ENCODE data around the gene RDX. TPM values are rescaled to one million over a fixed set of nuclear protein-coding genes. Genes with fewer than 3 reads are reported as not detected.

RDX gene
- total RNA-seq, 1 donor from 2014 or later = 125 TPM

DNA sequence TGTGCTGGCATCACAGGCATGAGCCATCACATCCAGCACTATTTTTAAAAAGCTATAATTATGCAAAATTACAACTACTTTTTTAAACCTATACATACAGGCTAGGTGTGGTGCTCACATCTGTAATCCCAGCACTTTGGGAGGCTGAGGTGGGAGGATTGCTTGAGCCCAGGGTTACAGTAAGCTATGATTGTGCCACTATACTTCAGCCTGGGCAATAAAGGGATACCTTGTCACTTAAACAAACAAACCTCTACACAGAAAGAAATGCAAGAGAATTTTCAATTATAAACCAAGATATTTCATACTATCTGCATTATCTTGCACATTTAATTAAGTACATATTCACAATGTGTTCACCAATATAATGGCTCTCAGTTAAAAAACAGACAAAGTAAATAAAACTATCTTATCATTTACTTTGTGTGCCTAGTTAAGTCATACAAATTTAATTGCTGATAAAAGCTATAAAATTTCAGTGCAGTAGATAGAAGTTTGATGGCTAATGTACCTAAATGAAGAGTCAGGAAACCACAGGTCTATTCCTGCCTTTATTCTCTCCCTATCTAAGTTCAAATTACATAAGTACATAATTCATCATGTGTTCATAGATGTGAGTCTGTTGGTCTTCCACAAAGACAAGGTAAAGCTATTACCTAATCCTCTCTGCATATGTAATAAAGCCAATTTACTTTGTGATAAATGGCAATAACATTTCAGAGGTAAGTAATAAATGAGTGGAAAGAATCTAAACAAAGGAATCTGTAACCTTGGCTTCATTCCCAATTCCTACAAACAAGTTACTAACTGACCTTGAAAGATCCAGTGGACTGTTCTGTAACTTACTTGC lies 9.0 kb upstream of the RDX start:
- peaks cover 5% of the 10 kb centered on the region for H3K4me1 ChIP-seq
- no peaks in the 10 kb centered on the region for H3K9me3 ChIP-seq (replicated peaks)
- TF ChIP-seq, protein P1, sequence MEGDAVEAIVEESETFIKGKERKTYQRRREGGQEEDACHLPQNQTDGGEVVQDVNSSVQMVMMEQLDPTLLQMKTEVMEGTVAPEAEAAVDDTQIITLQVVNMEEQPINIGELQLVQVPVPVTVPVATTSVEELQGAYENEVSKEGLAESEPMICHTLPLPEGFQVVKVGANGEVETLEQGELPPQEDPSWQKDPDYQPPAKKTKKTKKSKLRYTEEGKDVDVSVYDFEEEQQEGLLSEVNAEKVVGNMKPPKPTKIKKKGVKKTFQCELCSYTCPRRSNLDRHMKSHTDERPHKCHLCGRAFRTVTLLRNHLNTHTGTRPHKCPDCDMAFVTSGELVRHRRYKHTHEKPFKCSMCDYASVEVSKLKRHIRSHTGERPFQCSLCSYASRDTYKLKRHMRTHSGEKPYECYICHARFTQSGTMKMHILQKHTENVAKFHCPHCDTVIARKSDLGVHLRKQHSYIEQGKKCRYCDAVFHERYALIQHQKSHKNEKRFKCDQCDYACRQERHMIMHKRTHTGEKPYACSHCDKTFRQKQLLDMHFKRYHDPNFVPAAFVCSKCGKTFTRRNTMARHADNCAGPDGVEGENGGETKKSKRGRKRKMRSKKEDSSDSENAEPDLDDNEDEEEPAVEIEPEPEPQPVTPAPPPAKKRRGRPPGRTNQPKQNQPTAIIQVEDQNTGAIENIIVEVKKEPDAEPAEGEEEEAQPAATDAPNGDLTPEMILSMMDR (IDR thresholded peaks at IDR 0.05; ENCODE audit: borderline replicate concordance) = no peak
- no peak overlapping the region for H3K4me3 ChIP-seq
- DNase-seq = no peak
- no peaks in the 10 kb centered on the region for H3K27me3 ChIP-seq (ENCODE audit: low read depth)
- intact Hi-C loops (cut with micrococcal nuclease) = no loop called here
- H3K27ac ChIP-seq (replicated peaks) = no peak overlapping the region
- no peaks in the 10 kb centered on the region for H3K36me3 ChIP-seq

DNA sequence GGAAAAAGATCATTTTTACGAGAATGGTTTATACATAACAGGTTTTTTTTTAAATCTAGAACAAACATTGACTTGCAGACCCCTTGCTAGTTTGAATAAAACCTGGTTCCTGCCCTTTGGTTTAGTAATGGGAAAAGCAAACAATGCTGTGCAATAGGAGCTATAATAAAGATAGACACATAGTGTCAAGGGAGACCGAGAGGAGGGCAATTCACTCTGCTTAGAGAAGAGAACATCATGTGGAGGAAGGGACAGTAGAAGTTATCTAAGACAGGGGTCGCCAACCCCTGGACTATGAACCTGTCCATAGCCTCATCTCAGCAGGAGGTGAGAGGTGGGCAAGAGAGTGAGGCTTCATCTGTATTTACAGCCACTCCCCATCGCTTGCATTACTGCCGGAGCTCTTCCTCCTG lies 7.0 kb upstream of the RDX start:
- intact Hi-C loops (cut with micrococcal nuclease) = no loop called here
- DNase-seq = no peak
- Histone ChIP-seq H3K27ac (replicated peaks) (no peak overlapping the region), H3K4me3 (no peak overlapping the region), H3K9me3 (replicated peaks) (no peaks in the 10 kb centered on the region), H3K27me3 (ENCODE audit: low read depth) (no peaks in the 10 kb centered on the region), H3K4me1 (peaks cover 5% of the 10 kb centered on the region), H3K36me3 (no peaks in the 10 kb centered on the region)
- TF ChIP-seq, protein P1 (IDR thresholded peaks at IDR 0.05; ENCODE audit: borderline replicate concordance) = no peak

DNA sequence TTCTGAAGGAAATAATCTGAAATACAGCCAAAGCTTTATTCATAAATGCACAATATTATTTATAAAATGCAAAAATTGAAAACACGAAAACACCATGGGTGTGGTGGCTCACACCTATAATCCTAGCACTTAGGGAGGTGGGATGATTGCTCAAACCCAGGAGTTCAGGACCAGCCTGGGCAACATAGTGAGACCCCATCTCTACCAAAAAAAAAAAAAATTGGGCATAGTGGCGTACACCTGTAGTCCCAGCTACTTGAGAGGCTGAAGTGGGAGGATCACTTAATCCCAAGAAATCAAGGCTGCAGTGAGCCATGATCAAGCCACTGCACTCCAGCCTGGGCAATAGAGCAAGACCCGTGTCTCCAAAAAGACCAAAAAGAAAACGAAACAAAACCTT lies 5.2 kb upstream of the RDX start:
- TF ChIP-seq, protein P1 (IDR thresholded peaks at IDR 0.05; ENCODE audit: borderline replicate concordance) = no peak
- no peaks in the 10 kb centered on the region for H3K27me3 ChIP-seq (ENCODE audit: low read depth)
- no peak overlapping the region for H3K27ac ChIP-seq (replicated peaks)
- H3K36me3 ChIP-seq = no peaks in the 10 kb centered on the region
- H3K4me1 ChIP-seq = peaks cover 14% of the 10 kb centered on the region
- H3K9me3 ChIP-seq (replicated peaks) = no peaks in the 10 kb centered on the region
- intact Hi-C loops (cut with micrococcal nuclease) = no loop called here
- no peak overlapping the region for H3K4me3 ChIP-seq
- DNase-seq = no peak

DNA sequence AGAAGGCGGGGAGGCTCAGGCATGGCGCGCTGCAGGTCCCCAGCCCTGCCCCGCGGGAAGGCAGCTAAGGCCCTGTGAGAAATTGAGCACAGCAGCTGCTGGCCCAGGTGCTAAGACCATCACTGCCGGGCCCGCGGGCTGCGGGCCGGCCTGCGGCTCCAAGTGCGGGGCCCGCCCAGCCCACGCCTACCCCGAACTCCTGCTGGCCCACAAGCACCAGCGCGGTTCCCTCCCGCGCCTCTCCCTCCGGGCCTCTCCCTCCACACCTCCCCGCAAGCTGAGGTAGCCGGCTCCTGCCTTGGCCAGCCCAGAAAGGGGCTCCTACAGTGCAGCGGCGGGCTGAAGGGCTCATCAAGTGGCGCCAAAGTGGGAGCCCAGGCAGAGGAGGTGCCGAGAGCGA lies 4.6 kb upstream of the RDX start:
- intact Hi-C loops (cut with micrococcal nuclease) = no loop called here
- TF ChIP-seq, protein P1 (IDR thresholded peaks at IDR 0.05; ENCODE audit: borderline replicate concordance) = no peak
- H3K4me3 ChIP-seq = no peak overlapping the region
- H3K27ac ChIP-seq (replicated peaks) = no peak overlapping the region
- no peaks in the 10 kb centered on the region for H3K9me3 ChIP-seq (replicated peaks)
- H3K4me1 ChIP-seq = peaks cover 17% of the 10 kb centered on the region
- no peak for DNase-seq
- H3K36me3 ChIP-seq = no peaks in the 10 kb centered on the region
- H3K27me3 ChIP-seq (ENCODE audit: low read depth) = no peaks in the 10 kb centered on the region

DNA sequence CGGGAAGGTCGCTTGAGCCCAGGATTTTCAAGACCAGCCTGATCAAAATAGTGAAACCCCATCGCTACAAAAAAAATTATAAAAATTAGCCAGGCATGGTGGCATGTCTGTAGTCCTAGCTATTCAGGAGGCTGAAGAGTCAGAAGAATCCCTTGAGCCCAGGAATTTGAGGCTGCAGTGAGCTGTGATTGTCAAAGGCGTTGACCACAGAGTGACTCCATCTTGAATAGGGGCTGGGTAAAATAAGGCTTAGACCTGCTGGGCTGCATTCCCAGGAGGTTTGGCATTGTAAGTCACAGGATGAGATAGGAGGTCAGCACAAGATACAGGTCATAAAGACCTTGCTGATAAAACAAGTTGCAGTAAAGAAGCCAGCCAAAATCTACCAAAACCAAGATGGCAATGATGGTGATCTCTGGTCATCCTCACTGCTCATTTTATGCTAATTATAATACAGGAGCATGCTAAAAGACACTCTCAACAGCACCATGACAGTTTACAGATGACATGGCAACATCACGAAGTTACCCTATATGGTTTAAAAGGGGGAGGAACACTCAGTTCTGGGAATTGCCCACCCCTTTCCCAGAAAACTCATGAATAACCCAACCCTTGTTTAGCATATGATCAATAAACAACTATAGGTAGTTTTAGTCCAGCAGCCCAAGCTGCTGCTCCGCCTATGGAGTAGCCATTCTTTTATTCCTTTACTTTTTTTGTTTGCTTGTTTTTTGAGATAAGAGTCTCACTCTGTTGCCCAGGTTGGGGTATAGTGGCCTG lies 2.8 kb upstream of the RDX start:
- Histone ChIP-seq H3K9me3 (replicated peaks) (no peaks in the 10 kb centered on the region), H3K27ac (replicated peaks) (no peak overlapping the region), H3K4me3 (no peak overlapping the region), H3K27me3 (ENCODE audit: low read depth) (no peaks in the 10 kb centered on the region), H3K4me1 (peaks cover 30% of the 10 kb centered on the region), H3K36me3 (no peaks in the 10 kb centered on the region)
- intact Hi-C loops (cut with micrococcal nuclease) = no loop called here
- no peak for DNase-seq
- TF ChIP-seq, protein P1 (IDR thresholded peaks at IDR 0.05; ENCODE audit: borderline replicate concordance) = no peak
